HL-60/S4 treated with retinoic acid at 250 ng/mL for 4 days and 3 days (cell line): ENCODE measurements around the gene ASTL.

Experiments used
- in situ Hi-C: fragments of 300-500 bp; cut with MboI; formaldehyde crosslinking; loops from 2 replicates; pipeline ENCODE4 v1.7.0; 2022; ENCODE audit warnings: low sequenced_read_pairs

ASTL gene

DNA sequence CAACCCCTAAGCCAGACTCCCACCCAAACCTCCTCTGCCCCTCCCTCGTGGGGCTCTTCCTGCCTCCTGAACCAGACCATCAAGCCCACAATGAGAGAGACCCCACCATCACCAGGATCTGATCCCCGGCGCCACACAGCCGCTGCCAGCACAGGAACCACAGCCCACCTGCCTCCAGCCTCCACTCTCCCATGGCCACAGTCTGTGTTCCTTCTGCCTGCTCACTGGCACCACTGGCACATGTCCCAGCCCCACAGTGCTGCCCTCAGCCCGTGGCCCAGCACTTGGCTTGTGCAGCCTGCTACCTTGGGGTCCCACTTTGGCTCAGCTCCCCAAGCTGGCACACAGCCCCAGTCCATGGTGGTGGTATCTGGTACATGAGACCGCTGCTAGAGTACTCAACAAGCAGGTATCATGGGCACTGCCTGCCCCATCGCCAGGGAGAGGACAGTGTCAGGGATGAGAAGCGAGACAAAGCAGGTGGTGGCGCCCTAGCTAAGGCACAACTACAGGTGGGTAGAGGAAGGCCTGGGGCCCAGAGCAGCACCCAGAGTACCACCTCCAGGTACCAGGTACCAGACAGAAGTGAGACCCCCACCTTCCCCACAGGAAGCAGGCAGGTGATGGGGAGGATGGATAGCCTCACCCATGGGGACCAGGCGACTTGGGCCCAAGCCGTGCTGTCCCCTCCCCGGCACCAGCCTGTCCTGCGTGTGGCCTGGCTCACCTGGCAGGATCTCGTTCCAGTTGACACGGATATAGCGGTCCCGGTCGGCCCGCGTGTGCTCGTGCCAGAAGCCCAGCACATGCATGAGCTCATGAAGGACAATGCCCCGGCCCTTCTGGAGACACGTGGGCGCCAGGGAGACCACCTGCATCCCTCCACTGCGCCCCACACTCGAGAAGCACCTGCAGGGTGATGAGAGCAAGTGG lies 6.2 kb downstream of the ASTL start:
- in situ Hi-C loops = no loop called here

DNA sequence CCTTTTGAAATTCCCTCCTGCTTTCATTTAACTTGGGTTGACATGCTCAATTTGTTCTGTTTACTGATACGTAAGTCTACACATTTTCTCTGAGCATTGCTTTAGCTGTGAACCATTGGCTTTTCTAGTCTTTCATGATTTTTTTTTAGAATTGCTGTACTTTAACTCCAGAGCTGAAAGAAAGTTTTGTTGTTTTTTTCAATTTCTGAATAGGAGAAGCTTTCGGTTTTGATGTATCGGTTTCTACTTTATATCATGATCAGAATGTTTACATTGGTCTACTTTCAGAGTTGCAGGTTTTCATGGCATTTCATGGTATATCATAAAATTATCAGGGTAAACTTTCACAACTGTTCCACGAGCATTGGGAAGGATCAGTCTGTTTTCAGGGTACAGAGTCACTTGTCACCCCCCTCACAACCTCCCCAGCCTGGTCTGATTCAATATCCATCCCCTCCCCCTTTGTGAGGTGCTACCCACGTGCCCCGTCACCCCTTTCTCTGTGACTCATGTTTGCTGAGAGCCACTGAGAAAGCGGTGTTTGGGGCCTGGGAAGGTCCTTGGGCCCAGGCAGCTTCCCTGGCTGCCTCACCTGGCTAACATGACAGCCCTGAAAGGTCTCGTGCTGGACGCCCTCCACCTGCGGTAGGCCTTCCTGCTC lies 7.0 kb downstream of the ASTL start:
- in situ Hi-C loops = no loop called here

DNA sequence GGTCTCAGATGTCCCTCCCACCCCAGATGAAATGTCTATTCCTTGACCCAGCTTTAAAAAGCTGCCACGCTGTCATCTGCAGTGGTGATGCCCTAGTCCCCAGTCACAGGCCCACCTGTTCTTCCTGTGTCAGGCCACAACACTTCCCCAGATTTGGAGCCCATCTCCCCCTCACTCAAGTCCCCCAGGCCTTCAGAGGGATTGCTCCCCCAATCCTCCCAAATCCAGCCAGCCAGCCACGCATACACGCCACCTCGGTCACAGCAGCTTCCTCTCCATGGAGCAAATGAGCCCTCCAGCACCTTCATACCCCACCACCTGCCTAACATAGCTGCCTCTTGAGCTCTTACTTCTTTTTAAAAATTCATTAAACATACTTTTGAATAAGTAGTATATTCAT lies 7.8 kb downstream of the ASTL start:
- in situ Hi-C loops = no loop called here

DNA sequence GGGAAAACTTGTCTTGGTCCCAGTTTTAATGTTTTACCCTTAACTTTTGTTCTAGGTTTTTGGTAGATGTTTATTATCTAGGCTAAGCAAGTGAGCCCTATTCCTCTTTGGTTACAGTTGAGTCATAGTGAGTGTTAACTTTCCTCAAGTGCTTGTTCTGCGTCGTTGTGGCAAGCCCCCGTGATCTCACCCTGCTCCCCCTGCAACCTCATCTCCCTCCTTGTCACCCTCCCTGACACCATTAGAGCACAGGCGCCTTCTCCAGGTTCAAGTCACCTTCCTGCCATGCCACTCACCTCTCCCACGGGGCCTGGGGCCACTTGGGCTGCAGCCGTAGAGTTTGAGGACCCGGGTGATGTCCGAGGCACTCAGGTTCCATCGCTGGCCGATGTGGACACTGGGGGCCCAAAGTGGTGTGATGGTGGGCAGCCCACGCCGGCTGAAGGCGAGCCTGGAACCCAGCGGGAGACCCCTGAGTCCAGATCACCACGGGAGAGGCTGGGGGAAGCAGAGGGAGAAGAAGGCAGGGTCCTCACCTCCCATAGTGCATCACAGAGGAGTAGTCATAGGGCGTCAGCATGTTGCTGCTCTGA lies 8.7 kb downstream of the ASTL start:
- in situ Hi-C loops = no loop called here

DNA sequence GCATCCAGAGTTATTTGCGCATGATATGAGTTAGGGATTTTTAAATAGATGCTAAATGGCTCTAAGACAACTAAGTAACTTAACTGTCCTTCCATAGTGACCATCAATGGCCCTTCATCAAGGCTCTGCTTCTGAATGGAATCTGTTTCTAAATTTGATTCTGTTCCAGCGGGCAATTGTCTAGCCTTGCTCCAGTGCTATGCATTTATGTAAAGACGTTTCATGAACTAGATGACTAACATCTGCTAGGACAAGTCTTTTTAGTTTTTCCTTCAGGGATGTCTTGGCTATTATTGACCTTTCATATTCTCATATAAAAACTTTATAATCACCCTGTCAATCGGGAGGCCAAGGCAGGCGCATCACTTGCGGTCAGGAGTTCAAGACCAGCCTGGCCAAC lies 9.8 kb downstream of the ASTL start:
- in situ Hi-C loops = no loop called here

DNA sequence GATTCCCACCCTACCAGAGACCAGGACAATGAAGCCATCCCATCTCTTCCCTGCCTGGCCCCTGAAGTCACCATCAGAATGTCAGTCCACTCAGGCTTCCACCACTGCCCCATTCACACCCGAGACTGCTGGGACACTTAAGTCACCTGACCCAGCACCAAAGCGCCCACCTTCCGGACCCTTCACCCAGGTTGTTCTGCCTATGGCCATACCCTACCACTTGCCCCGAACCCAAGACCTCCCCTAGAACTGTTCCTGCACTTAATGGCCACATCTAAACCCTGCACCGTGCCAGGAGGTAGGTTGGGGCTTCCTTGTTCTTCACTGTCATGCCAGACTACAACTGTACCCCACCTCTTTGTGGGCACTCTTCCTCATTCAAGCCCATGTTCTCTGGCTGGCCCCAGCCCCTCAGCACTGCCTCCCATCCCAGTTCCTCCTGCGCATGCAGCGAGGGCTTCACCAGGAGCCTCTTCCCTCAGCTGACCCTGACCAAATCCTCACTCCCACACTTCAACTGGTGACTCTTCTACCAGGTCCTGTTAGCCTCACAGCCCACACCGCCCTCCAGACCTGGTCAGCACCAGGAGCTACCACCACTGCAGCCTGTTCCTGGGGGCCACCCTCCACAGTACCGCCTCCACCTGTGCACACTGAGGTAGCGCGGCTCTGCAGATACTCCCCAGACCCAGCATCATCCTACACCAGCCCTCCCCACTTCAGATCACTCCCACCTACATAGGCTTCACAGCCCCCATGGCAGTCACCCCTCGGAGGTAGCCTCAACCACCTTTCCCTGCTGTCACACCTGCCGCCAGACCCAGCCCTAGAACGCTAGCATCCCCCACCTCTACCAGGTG lies 13.7 kb downstream of the ASTL start:
- in situ Hi-C loops = loop anchor here (25.0 kb wide), 1 partner anchor 112 kb away; no protein-coding TSS in a partner anchor

DNA sequence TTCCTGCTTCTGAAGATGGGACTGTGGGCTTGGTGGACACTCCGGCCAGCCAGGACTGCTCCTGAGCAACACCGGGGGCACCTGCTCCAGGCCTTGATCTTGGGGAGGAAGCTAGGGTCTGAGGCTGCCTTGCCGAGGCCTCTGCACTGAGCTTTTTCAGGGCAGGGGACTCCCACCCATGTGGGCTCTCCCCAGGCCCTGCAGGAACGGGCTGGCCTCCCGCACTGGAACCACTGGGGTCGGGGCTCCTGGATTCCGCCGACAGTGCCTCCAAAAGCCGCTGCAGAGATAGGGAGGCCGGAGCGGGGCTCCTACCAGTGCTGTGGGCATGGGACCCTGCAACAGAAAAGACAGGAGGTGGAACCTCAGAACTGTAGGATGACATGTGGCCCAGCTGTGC lies 14.4 kb downstream of the ASTL start:
- in situ Hi-C loops = loop anchor here (25.0 kb wide), 1 partner anchor 112 kb away; no protein-coding TSS in a partner anchor

DNA sequence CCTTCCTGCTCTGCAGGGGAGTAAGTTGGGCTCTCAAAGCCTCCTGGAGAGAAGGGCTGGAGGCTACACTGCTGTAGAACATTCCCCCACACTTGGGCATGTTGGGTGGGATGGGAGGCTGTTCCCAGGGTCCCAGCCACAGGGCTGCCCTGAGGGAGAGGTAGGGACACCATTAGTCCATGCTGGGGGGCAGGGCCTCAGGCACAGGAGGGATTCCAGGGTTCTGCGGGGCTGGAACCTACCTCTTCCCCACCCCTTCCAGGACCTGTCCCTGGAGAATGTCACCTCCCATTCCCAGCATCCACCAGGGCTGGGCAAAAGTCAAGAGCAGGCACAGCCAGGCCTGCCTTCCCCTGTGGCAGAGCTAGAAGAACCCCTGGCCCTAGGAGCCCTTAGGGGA lies 15.0 kb downstream of the ASTL start:
- in situ Hi-C loops = loop anchor here (25.0 kb wide), 1 partner anchor 111 kb away; no protein-coding TSS in a partner anchor

DNA sequence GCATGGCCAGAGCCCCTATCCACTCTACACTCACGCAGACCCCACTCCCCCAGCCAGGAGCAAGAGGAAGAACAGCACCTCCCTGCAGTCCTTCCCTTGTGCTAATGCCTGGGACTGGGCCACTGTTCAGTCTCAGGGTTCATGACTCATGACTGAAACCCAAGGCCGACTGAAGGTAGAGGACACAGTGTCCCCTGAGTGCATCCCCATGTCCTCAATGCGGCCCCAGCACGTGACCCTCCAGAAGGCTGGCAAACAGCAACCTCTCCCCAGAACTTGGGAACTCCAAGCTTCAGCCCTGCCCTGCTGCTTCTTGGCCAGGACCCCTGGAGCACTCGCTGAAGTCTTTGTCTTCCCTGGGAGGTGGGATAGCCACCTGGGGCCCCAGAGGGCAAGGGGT lies 15.9 kb downstream of the ASTL start:
- in situ Hi-C loops = loop anchor here (25.0 kb wide), 1 partner anchor 110 kb away; no protein-coding TSS in a partner anchor

DNA sequence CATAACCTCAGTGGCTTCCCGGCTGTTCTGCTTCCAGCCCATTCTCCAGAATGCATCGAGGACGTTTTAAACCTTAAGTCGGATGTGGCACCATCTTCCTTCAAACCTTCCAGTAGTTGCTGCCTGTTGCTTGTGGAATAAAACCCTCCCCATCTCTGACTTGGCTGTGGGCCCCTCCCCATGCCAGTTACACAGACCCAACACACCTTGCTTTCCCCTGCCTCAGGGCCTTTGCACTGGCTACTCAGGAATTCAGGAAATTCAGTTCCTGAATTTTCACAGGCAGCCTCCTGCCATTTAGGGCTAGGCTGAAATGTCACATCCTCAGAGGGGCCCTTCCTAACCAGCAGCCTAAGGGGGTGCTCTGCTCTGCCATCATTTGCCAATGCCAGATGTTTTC lies 16.9 kb downstream of the ASTL start:
- in situ Hi-C loops = loop anchor here (25.0 kb wide), 1 partner anchor 109 kb away; no protein-coding TSS in a partner anchor

DNA sequence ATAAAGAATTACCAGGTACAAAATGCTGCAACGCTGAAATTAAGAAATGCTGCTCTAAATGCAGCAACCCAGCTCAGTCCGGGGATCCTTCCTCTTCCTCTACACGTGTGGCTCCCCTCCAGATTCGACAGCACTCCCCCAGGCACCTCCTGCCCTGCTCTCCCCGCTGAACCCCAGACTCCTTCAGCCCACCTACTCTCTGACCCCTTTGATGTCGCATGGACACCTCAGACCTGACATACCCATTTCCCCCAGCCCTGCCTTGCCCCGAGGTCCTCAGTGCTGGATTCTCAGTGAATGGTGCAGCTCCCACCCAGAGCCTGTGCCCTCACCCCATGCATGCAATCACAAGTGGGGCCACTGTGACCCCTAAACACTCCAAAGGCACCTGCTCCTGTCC lies 17.3 kb downstream of the ASTL start:
- in situ Hi-C loops = loop anchor here (25.0 kb wide), 1 partner anchor 109 kb away; no protein-coding TSS in a partner anchor

DNA sequence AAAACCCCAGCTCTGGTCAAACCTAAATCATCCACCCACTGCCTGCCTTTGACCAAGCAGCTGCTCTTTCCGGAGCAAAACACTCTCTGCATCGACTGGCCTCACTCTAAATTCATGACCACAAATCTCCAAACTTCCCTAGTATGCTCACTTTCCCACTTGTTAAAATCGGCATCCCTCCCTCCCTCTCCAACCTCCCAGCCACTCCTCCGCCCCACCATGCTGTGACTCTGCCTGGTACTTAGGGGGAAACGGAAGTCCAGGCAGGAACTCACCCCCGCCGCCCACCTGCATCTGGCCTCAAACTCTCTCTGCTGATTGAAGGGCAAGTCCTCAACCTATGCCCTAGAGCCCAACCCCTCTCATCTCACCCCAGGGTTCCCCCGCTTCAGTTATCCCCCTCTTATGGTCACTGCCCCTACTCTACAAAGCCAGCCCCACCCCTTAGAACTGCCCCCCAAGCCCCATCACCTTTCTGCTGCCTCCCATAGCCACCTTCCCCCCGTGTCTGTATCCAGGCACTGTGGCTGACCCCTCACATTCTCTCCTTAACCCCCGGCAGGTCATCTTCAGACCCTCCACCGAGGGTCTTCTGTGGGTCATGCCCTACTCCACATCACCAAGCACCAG lies 18.1 kb downstream of the ASTL start:
- in situ Hi-C loops = loop anchor here (25.0 kb wide), 1 partner anchor 108 kb away; no protein-coding TSS in a partner anchor

DNA sequence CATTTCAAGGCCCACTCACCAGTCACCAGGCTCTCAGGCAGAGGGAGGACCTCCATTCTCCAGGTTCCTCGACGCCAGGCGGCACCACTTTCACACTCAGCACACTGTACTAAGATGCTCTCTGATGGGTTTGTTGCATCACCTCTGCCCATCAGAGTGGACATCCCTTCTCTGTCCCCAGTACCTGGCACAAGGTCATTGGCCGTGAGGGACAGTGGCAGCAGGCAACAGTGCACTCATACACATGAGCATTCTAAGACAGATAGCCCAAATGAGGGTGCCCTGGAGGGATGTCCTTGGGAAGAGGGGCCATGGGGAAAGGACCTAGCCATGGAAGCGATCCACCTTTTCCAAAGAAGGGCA lies 18.9 kb downstream of the ASTL start:
- in situ Hi-C loops = loop anchor here (25.0 kb wide), 1 partner anchor 107 kb away; no protein-coding TSS in a partner anchor

DNA sequence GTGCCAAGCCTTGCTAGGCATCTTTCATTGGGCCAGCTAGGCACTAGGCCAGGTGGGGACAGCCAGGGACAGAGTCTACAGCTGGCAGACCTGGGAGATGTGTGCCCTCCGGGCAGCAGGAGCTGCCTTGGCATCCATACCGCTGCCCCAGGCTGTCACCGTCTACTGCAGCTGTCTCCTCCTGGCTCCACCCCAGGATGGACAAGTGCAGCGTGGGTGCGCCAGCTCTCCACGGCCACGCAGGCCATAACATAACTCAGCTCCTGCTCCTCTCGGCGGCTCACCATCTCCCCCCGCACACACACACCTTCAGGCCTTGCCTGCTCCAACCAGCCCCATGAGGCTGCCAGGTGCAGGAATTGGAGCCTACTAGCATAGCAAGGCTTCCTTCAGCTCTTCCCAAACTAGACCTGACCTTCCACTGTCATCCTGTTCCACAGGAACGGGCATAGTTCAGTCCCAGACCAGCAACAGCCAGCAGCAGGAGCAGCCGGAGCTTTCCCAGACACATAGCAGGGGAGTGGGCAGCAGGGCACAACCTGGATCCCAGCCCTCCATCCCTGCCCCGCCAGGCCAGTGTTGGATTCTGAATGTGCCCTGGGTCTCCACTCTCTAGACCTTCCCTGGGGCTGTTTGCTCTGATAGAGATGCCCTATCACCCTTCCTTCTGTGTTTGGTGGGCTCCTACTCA lies 19.5 kb downstream of the ASTL start:
- in situ Hi-C loops = loop anchor here (25.0 kb wide), 1 partner anchor 107 kb away; no protein-coding TSS in a partner anchor

DNA sequence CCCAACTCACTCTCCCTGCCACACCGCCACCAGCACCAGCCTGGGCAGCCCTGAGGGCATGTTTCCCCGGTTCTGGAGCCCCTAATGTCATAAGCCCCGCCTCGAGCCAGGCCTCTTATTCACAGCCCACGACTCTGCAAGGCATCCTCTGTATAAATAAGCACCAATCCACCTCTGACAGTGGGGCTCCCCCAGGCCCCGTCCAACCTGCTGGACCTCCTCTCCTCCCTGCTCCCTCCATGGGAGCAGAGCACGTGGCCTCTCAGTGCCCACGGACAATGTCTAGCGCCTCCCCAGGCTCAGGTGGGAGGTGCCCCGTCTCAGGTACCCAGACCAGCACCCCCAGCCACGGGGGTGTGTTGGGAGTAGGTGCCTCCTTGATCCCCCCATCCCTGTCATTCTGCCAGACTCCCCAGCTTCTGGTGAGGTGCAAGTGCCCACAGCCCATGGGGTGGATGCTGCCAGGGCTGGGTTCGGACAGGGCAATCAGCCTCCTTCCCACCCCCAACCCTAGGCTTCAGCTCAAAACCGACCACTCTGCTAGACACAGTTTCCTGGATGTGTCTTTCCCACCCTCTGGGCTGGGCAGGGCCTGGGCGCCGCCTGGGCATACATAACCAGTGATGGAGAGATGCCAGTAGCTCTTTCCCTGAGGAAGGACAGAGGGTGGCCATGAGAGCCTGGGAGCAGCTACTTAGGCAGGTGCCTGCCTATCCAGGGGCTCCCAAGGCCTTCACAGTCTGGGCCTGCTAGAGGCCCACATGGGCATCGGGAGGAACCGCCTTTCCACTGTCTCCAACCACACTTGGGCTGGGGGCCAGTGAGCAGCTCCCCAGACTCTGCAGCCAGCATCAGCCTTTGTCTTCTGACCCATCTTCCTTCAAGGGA lies 20.4 kb downstream of the ASTL start:
- in situ Hi-C loops = loop anchor here (25.0 kb wide), 1 partner anchor 106 kb away; no protein-coding TSS in a partner anchor

DNA sequence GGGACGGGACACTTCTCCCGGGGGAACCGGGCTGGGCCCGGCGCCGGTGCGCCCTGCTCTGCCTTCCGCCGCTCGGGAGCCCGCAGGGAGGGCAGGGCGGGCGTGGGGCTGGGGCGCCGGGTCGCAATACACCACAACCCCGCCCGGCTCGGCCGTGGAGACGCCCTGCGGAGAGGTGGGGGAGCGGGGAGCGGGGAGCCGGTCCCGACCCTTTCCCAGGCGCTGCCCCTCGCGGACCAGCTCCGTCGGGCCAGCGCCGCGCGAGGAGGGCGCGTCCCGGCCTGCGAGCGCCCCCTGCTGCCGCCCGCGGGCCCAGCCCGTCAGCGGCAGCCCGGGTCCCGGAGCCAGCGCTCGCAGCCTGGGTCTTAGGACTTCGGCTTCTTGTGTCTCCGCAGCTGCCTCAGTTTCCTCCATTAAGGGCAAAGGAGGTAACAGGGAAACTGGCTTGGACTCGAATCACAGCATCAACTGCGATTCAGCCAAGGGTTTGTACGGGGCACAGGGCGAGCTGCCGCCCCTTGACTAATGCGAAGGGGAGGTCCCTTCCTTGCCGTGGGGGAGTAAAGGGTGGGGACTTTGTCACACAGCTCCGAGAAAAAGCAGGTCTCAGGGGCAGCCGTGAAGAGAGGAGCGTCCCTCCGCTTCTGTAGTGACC lies 21.3 kb downstream of the ASTL start:
- in situ Hi-C loops = loop anchor here (25.0 kb wide), 1 partner anchor 105 kb away; no protein-coding TSS in a partner anchor

DNA sequence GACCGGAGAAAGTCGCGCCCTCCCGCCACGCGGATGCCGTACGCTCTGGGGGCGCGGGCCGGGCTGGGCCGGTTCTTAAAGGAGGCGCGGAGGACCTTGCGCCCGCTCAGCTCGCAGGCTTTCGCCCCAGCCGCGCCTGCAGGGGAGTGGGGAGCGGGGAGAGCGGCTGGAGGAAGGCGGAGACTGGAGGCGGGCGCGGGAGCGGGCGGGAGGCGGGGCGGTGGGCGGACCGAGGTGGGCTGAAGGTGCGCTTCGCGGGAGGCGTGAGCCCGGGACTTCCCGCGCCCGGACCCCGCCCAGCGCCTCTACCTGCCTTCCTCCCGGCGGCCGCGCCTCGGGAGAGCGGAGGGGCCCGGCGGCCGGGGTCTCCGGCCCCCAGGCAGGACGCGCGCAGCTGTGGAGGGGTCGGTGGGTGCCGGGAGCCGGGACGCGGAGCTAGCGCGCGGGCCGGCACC lies 21.9 kb downstream of the ASTL start, which contains the start of gene ADRA2B:
ADRA2B (minus strand) TSS at position 148 of the 455 bp plus-strand sequence. CDS start 422 bp downstream, outside the sequence.
- in situ Hi-C loops = loop anchor here (25.0 kb wide), 1 partner anchor 104 kb away; no protein-coding TSS in a partner anchor
